Smooth muscle cell (in vitro differentiated cells): ENCODE results near the gene DHRS1. TPM values are rescaled to one million over a fixed set of nuclear protein-coding genes. Genes with fewer than 3 reads are reported as not detected.
"Not testable (repeated sequence)": the region's sequence is repeated elsewhere in the genome, so short reads cannot be mapped to it uniquely, and the experiment has no call there.

ENCODE experiments used
- DNase-seq: peaks from one replicate; lab custom pipeline; 2025; ENCODE audit not compliant: unreplicated experiment; lab: John Stamatoyannopoulos, UW
- H2AFZ ChIP-seq: fragments of 200-600 bp; sonication (generic); 2 replicates; pipeline ENCODE4 v1.6.0; 2016; ENCODE audit warnings: antibody characterized with exemption, low read depth, mild to moderate bottlenecking
- H3F3A ChIP-seq: fragments of 200-600 bp; sonication (generic); 2 replicates; pipeline ENCODE4 v1.6.0; 2017; ENCODE audit warnings: antibody characterized with exemption, low read depth
- H3K27ac ChIP-seq: fragments of 200-600 bp; sonication (generic); 2 replicates; pipeline ENCODE4 v1.5.1; 2016; ENCODE audit warnings: low read depth, mild to moderate bottlenecking
- H3K27me3 ChIP-seq: fragments of 200-600 bp; sonication (generic); 2 replicates; pipeline ENCODE4 v1.6.1; 2016; ENCODE audit warnings: low read depth, mild to moderate bottlenecking
- H3K36me3 ChIP-seq: fragments of 200-600 bp; sonication (generic); 2 replicates; pipeline ENCODE4 v1.5.1; 2016; ENCODE audit warnings: low read depth
- H3K4me1 ChIP-seq: fragments of 200-600 bp; sonication (generic); 2 replicates; pipeline ENCODE4 v1.5.1; 2016; ENCODE audit warnings: low read depth
- H3K4me2 ChIP-seq: fragments of 200-600 bp; sonication (generic); 2 replicates; pipeline ENCODE4 v1.6.0; 2016; ENCODE audit warnings: mild to moderate bottlenecking
- H3K4me3 ChIP-seq: fragments of 200-600 bp; sonication (generic); 2 replicates; pipeline ENCODE4 v1.5.1; 2016; ENCODE audit warnings: mild to moderate bottlenecking
- H3K79me2 ChIP-seq: fragments of 200-600 bp; sonication (generic); 2 replicates; pipeline ENCODE4 v1.6.0; 2016; ENCODE audit warnings: low read depth, mild to moderate bottlenecking
- H3K9ac ChIP-seq: fragments of 200-600 bp; sonication (generic); 2 replicates; pipeline ENCODE4 v1.6.0; 2016; ENCODE audit warnings: low read depth
- H3K9me3 ChIP-seq: fragments of 200-600 bp; sonication (generic); replicated peaks from 2 replicates; pipeline ENCODE4 v1.5.1; 2016; ENCODE audit warnings: low read depth
- H4K20me1 ChIP-seq: fragments of 200-600 bp; sonication (generic); 2 replicates; pipeline ENCODE4 v1.6.0; 2016; ENCODE audit warnings: low read depth
- CTCF ChIP-seq: fragments of 200-600 bp; sonication (generic); IDR thresholded peaks from 2 replicates; pipeline ENCODE4 v1.5.1; 2017; ENCODE audit warnings: borderline replicate concordance, mild to moderate bottlenecking, antibody characterized with exemption; ENCODE audit not compliant: insufficient read depth, poor library complexity, severe bottlenecking
- WGBS: methylation state at CpG from one replicate; pipeline ENCODE4 v1.1.7; 2016; ENCODE audit warnings: low lambda C conversion rate; 5-methylcytosine and 5-hydroxymethylcytosine counted together
- polyA plus RNA-seq: library from polyadenylated mRNA; unstranded; fragments of >200 nt; fragmentation: Nextera tagmentation; extraction: Ambion mirVana; gene quantifications from 2 replicates; pipeline ENCODE4 v1.2.1, GENCODE V29; 2016
- total RNA-seq: library from RNA; depleted of rRNA; stranded (reverse); fragments of >200 nt; gene quantifications from 2 replicates; pipeline ENCODE4 v1.2.3, GENCODE V29; 2014

Gene DHRS1
- total and polyA plus RNA-seq, 2 experiments from 2014 or later = 22.5 to 25.2 TPM

- no peaks in the 10 kb centered on the region for H4K20me1 ChIP-seq
- H3K9ac ChIP-seq = no peak overlapping the region
- no peaks in the 10 kb centered on the region for H3K36me3 ChIP-seq
- H3K27me3 ChIP-seq = no peaks in the 10 kb centered on the region
- H3K4me1 ChIP-seq = peaks cover 4% of the 10 kb centered on the region
- no peaks in the 10 kb centered on the region for H3K9me3 ChIP-seq
- H3K4me2 ChIP-seq = no peak overlapping the region
- TF ChIP-seq CTCF = no peak
- 77% methylated on average over 4 of the region's 4 CpGs for WGBS
- H3K27ac ChIP-seq = no peak overlapping the region
- no peak overlapping the region for H3K4me3 ChIP-seq
- no peak for DNase-seq
- no peaks in the 10 kb centered on the region for H3F3A ChIP-seq
- H2AFZ ChIP-seq = no peak overlapping the region
- no peaks in the 10 kb centered on the region for H3K79me2 ChIP-seq
Measured at GRCh38 chr14:24250354-24250753, 49.2 kb downstream of the DHRS1 start.

GRCh38 chr14:24249230-24250021 is 50.2 kb downstream of the DHRS1 start:
- H3K4me2 ChIP-seq = no peak overlapping the region
- H3K4me1 ChIP-seq = peaks cover 4% of the 10 kb centered on the region
- no peak overlapping the region for H2AFZ ChIP-seq
- no peaks in the 10 kb centered on the region for H3F3A ChIP-seq
- no peak overlapping the region for H3K4me3 ChIP-seq
- H3K79me2 ChIP-seq = no peaks in the 10 kb centered on the region
- no peak overlapping the region for H3K9ac ChIP-seq
- H3K27me3 ChIP-seq = no peaks in the 10 kb centered on the region
- H3K27ac ChIP-seq = no peak overlapping the region
- 81% methylated on average over 13 of the region's 13 CpGs for WGBS
- no peaks in the 10 kb centered on the region for H3K9me3 ChIP-seq
- no peak for TF ChIP-seq CTCF
- no peak for DNase-seq
- no peaks in the 10 kb centered on the region for H3K36me3 ChIP-seq
- no peaks in the 10 kb centered on the region for H4K20me1 ChIP-seq

DNA sequence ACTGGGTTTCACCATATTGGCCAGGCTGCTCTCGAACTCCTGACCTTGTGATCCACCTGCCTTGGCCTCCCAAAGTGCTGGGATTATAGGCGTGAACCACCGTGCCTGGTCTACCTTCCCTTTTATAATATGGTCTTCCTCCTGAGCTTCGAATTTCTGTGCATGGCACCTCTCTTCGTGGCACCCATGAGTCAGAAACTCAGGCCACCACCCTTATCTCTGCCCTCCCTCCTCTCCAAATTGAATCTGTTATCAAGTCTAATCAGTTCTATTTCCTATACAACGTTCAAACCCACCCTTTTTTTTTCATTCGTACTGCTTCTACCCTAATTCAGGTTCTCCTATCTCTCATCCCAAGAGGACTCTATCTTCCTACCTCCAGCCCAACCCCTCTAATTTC is 52.2 kb downstream of the DHRS1 start:
- H3K9me3 ChIP-seq = no peaks in the 10 kb centered on the region
- H3K79me2 ChIP-seq = no peaks in the 10 kb centered on the region
- no peaks in the 10 kb centered on the region for H4K20me1 ChIP-seq
- H3K4me1 ChIP-seq = peaks cover 4% of the 10 kb centered on the region
- H2AFZ ChIP-seq = no peak overlapping the region
- H3F3A ChIP-seq = no peaks in the 10 kb centered on the region
- TF ChIP-seq CTCF = no peak
- H3K27me3 ChIP-seq = no peaks in the 10 kb centered on the region
- no peak overlapping the region for H3K9ac ChIP-seq
- H3K4me3 ChIP-seq = no peak overlapping the region
- H3K4me2 ChIP-seq = no peak overlapping the region
- no peak for DNase-seq
- no peak overlapping the region for H3K27ac ChIP-seq
- no peaks in the 10 kb centered on the region for H3K36me3 ChIP-seq
- 87% methylated on average over 7 of the region's 7 CpGs for WGBS

- Histone ChIP-seq H3K4me2 (no peak overlapping the region), H4K20me1 (peaks cover 2% of the 10 kb centered on the region), H3K4me1 (no peaks in the 10 kb centered on the region), H2AFZ (no peak overlapping the region), H3K9ac (no peak overlapping the region), H3F3A (no peaks in the 10 kb centered on the region), H3K4me3 (no peak overlapping the region), H3K79me2 (peaks cover 2% of the 10 kb centered on the region), H3K27me3 (no peaks in the 10 kb centered on the region), H3K27ac (no peak overlapping the region), H3K9me3 (no peaks in the 10 kb centered on the region), H3K36me3 (no peaks in the 10 kb centered on the region)
- DNase-seq = no peak
- WGBS = 86% methylated on average over 3 of the region's 3 CpGs
- TF ChIP-seq CTCF = no peak
Measured at GRCh38 chr14:24246765-24247212, 52.8 kb downstream of the DHRS1 start.

- 93% methylated on average over 11 of the region's 11 CpGs for WGBS
- H2AFZ ChIP-seq = not testable (repeated sequence)
Measured at GRCh38 chr14:24245350-24245749, 54.2 kb downstream of the DHRS1 start.

More at GRCh38 chr14:24245350-24245749, 54.2 kb downstream of the DHRS1 start:
- not testable (repeated sequence) for H3F3A ChIP-seq, H3K4me1 ChIP-seq, H3K4me2 ChIP-seq, DNase-seq, H3K27ac ChIP-seq, H3K9me3 ChIP-seq, H3K4me3 ChIP-seq, H3K27me3 ChIP-seq, H3K36me3 ChIP-seq, H3K9ac ChIP-seq
- Histone ChIP-seq H3K79me2 (peaks cover 16% of the 10 kb centered on the region), H4K20me1 (peaks cover 15% of the 10 kb centered on the region)
